Esophagus squamous epithelium (tissue), 4 donors: Measurements from ENCODE around the gene SLC39A7.

ENCODE experiments used
- CTCF ChIP-seq, 6 experiments: fragments of 450-650 bp in 4 of 6; fragments of 200-600 bp in 2 of 6; sonication (generic) in 2 of 6; IDR thresholded peaks; one replicate each; pipeline ENCODE4 v1.5.1; 2016 to 2019; ENCODE audit warnings: antibody characterized with exemption in 6 of 6, mild to moderate bottlenecking in 4 of 6, moderate library complexity in 4 of 6
- POLR2A ChIP-seq, 4 donors: fragments of 450-650 bp; IDR thresholded peaks; one replicate each; pipeline ENCODE4 v1.6.1; 2017; ENCODE audit warnings: antibody characterized with exemption in 4 of 4, mild to moderate bottlenecking in 4 of 4, moderate library complexity in 3 of 4

DNA sequence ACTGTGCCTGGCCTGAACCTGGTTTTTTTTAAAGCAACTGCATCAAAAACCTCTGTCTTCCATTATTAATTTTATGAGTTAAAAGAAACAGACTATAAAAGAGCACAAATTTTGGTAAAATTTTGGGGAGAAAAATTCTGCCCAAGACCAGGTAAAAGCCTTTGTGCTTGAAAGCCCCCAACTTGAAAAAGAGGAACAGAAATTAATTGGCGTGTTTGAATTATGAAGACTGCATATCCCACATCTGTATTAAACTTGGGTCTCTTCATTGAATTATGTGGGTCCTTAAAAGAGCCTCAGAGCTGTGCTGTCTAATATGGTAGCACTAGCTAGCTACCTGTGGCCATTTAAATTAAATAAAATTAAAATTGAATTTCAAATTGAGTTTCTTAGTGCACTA, 49.6 kb upstream of the SLC39A7 start:
- TF ChIP-seq CTCF (IDR thresholded peaks at IDR 0.05) (no peak), POLR2A (IDR thresholded peaks at IDR 0.05) (no peak)
